Measurements from ENCODE around the gene FAM24A. TPM values are rescaled to one million over a fixed set of nuclear protein-coding genes. Genes with fewer than 3 reads are reported as not detected.

FAM24A gene, protein sequence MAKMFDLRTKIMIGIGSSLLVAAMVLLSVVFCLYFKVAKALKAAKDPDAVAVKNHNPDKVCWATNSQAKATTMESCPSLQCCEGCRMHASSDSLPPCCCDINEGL
- total RNA-seq, result not detected
- polyA plus RNA-seq, result not detected
- long read RNA-seq, donor 1, result 0 reads
- long read RNA-seq, donor 2, result 0 reads

DNA sequence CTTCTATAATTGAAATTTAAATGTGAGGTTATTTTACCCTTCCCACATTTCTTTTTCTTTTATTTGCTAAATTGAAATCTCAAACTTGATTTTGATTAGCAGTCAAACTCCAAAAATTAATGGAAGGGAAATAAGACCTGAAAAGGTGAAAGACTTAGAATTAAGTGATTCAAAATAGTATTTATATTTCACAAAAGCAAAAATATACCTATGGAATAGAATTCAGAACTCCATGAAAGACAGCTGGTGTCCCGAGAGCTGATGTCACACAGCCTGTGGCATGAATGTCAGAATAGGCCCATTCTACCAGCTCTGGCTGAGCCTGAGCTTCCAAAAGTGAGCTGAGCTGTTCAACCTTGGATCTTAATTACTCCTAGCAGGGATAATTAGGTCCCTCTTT lies at the start of gene FAM24A:
Gene FAM24A, plus strand, starts transcription at position 301 of the 400 bp plus-strand sequence. CDS start 1,025 bp downstream, outside the sequence.
- Histone ChIP-seq H3K27ac (no peak within 1 kb of the TSS), H3K27me3 (ENCODE audit: insufficient read depth in 3 of 3, low read length in 2 of 3) (no peaks in the 10 kb centered on the region), H3K4me3 (no peak within 1 kb of the TSS), H3K9me3 (no peaks in the 10 kb centered on the region), H3K4me1 (no peaks in the 10 kb centered on the region), H3K36me3 (ENCODE audit: insufficient read depth in 1 of 2, low read depth in 1 of 2) (no peaks in the 10 kb centered on the region)
- DNase-seq (no peak), ATAC-seq (no peak)
- TF ChIP-seq, protein P1, sequence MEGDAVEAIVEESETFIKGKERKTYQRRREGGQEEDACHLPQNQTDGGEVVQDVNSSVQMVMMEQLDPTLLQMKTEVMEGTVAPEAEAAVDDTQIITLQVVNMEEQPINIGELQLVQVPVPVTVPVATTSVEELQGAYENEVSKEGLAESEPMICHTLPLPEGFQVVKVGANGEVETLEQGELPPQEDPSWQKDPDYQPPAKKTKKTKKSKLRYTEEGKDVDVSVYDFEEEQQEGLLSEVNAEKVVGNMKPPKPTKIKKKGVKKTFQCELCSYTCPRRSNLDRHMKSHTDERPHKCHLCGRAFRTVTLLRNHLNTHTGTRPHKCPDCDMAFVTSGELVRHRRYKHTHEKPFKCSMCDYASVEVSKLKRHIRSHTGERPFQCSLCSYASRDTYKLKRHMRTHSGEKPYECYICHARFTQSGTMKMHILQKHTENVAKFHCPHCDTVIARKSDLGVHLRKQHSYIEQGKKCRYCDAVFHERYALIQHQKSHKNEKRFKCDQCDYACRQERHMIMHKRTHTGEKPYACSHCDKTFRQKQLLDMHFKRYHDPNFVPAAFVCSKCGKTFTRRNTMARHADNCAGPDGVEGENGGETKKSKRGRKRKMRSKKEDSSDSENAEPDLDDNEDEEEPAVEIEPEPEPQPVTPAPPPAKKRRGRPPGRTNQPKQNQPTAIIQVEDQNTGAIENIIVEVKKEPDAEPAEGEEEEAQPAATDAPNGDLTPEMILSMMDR (IDR thresholded peaks at IDR 0.05), result no peak
- intact Hi-C loops (cut with DNase I), result no loop called here
- 65 to 74% (median 69%) methylated on average over 1 of the region's 1 CpG for WGBS, 3 donors

DNA sequence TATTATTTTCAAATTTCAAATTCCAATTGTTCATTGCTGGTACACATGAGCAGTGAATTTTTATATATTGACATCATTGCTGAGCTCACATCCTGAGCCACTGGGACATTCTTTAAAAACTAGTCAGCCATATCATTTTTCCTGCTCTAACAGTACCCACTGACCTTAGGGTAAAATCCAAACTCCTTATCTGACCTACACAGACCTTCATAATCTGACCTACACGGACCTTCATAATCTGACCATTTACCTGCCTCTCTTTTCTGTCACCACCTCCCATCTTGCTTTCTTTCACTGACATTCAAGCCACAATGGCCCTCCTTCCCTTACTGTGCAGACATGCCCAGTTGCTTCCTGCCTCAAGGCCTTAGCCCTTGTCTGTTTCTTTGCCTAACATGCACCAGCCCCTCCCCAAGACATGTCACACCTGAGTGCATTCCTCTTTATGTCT lies 48.7 kb upstream of the FAM24A start:
- intact Hi-C loops (cut with DNase I), result no loop called here
- H3K27ac ChIP-seq, result no peak overlapping the region
- no peaks in the 10 kb centered on the region for H3K36me3 ChIP-seq (ENCODE audit: insufficient read depth in 1 of 2, low read depth in 1 of 2)
- 33 to 44% (median 37%) methylated on average over 1 of the region's 1 CpG for WGBS, 3 donors
- DNase-seq (no peak), ATAC-seq (no peak)
- no peaks in the 10 kb centered on the region for H3K9me3 ChIP-seq
- H3K4me3 ChIP-seq, result no peak overlapping the region
- no peaks in the 10 kb centered on the region for H3K27me3 ChIP-seq (ENCODE audit: insufficient read depth in 3 of 3, low read length in 2 of 3)
- H3K4me1 ChIP-seq, result peaks cover 5% of the 10 kb centered on the region
- TF ChIP-seq, protein P1 (IDR thresholded peaks at IDR 0.05), result no peak

DNA sequence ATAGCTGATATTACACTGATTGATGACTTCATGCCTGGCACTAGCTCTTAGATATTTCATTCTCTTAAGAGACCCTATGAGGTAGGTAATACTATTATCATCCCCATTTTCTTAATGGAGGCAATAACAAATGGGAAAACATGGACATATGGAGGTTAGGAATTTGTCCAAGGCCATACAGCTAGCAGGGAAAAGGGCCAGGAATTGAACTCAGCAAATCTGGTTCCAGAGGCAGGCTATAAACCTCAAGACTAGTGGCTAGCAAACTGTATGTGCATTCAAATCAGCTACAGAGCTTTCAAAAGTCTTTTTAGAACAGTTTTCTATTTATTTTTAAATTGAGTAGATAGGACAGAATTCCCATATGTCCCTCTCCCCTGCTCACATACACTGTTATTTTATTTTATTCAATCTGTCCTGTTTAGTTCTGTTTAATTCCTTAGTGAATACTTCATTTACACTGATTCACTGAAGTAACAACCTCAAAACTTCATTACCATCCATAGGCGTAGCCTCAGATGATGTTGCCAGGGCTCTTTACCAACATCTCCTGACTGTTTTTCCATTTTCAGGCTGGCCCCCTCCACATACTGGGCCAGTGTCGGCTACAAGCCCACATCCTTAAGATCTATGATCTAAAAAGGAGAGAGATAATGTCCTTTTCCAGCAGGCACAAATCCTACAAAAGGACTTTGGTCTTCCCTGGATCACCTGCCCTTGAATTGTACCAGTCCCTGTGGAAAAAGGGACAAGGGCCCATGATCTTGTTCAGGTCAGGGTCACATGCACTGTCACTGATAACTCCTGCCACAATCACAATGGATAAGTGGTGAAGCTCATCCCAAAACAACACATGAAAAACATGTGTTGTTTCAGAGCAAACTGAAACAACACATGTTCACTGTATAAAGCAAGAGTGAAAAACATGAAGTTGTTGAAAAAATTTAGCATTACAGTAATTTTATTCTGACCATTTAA lies 46.9 kb upstream of the FAM24A start:
- no peak for ATAC-seq
- Histone ChIP-seq H3K27ac (no peak overlapping the region), H3K4me3 (no peak overlapping the region), H3K36me3 (ENCODE audit: insufficient read depth in 1 of 2, low read depth in 1 of 2) (no peaks in the 10 kb centered on the region), H3K4me1 (peaks cover 5% of the 10 kb centered on the region), H3K27me3 (ENCODE audit: insufficient read depth in 3 of 3, low read length in 2 of 3) (no peaks in the 10 kb centered on the region), H3K9me3 (no peaks in the 10 kb centered on the region)
- intact Hi-C loops (cut with DNase I), result no loop called here
- TF ChIP-seq, protein P1 (IDR thresholded peaks at IDR 0.05), result no peak
- 89 to 92% (median 92%) methylated on average over 2 of the region's 2 CpGs for WGBS, 3 donors
- no peak for DNase-seq

DNA sequence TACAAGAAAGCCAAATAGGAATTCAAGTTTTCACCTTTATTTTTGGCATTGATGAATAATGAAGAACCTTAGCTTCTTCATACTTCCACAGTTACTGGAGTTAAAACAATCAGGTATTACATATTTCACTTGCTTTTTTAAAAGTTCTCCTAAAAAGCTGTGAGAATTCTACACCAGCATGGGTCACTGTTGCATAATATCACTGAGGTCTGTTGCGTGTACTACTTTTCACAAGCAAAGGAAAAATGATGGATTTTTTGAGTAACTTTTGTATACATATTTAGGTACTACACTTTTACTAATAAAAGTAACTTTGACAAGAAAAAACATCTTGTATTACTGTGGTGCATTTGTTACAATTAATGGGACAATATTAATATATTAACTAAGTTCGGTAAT lies 46.2 kb upstream of the FAM24A start:
- no peak for DNase-seq
- no peak overlapping the region for H3K27ac ChIP-seq
- intact Hi-C loops (cut with DNase I), result no loop called here
- no peaks in the 10 kb centered on the region for H3K9me3 ChIP-seq
- no peak overlapping the region for H3K4me3 ChIP-seq
- peaks cover 5% of the 10 kb centered on the region for H3K4me1 ChIP-seq
- TF ChIP-seq, protein P1 (IDR thresholded peaks at IDR 0.05), result no peak
- WGBS, 3 donors, result 93 to 94% (median 93%) methylated on average over 2 of the region's 2 CpGs
- no peaks in the 10 kb centered on the region for H3K36me3 ChIP-seq (ENCODE audit: insufficient read depth in 1 of 2, low read depth in 1 of 2)
- no peaks in the 10 kb centered on the region for H3K27me3 ChIP-seq (ENCODE audit: insufficient read depth in 3 of 3, low read length in 2 of 3)
- no peak for ATAC-seq
